CD4-positive, alpha-beta T cell treated with Interleukin-6 for 4 hours (primary cell): Measurements from ENCODE around the gene UBE2Q2.
"Not testable (repeated sequence)": the region's sequence is repeated elsewhere in the genome, so short reads cannot be mapped to it uniquely, and the experiment has no call there.

Experiments used
- DNase-seq: peaks from one replicate; pipeline ENCODE4 v3.0.0-alpha.2; 2020; ENCODE audit warnings: mixed read lengths

Gene UBE2Q2

DNA sequence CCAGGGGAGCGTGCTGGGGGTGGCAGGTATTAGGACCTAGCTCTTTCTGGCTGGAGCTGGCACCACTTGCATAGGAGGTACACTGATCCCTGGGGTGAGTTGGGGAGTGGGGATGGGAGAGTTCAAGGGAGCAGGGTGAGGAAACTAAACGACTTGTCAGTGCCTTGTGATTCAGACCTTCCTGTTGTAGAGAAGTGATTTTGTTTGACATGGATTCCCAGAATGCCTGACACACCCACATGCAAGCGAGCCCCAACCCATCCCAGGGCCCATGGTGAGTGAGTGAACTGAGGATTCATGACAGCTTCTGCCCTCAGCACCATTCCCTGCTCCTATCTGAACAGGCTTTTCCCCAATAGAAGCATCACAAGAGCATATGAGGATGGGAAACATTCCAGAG is 15.6 kb upstream of the UBE2Q2 start:
- no peak for DNase-seq

DNA sequence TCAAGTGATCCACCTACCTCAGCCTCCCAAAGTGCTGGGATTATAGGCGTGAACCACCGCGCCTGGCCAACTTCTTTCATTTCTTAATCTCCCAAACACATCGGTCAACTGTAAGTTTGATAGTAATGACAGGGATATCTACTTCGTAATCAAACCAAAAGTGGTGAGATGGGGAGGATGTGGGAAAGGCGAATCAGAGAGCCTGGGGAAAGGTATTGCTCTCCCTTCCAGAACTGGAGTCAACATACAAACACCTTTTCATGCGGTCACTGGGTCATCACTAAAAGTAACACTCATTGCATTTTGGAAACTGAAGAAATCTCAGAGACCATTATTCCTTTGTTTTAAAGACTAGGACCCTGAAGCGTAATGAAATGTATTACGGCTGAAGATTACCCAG is 14.8 kb upstream of the UBE2Q2 start:
- no peak for DNase-seq

DNA sequence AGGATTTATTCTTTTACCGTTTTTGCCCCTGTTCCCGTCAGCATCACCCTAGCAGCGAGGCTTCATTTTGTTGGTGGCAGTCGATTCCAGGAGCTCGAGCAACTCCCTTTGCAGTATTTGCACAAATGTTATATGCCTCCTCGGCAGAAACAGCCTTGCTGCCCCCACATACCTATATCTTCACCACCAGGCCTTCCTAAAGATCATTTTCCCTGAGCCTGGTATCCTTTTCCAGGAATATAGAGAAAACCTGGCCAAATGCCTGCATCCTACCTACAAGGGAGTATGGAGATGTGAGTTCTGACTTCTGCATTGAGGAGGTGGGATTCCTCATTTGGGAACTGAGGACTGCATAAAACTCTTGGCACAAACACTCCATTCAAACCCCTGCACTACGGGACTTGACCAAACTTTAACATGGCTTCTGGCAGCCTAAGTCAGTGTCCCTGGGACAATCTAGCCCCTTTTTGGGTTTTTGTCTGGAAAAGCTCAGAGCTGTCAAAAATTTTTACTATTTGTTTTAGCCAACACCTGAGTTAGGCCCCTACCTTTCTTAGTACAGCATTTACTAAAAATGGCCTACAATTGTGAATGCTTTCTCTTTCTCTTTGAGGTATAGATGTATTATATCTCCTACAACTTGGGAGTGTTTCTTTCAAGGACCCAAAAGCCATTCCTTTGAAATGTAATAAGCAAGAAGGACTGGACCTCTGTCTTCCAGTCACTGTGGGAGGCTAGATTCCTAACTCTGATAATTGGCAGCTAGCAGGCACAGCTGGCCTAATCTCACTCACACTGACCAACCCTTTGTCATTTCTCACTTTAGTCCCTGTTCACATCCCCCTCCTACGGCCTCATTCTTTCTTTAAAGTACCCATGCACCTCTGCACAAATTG is 12.1 kb upstream of the UBE2Q2 start:
- no peak for DNase-seq

DNA sequence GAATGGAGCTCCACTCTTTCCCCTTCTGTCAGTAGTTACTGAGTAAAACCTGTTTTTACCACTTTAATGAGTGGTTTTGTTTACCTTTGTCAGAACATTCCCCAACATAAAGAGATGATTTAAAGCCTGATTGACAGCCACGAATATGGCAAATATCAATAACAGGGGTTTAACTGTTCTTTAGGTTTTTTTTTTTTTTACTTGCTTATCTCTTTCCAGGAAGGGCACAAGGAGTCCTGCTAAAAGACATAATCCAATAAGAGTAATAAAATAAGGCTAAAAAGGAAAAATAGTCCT is 11.5 kb upstream of the UBE2Q2 start:
- DNase-seq: no peak

DNA sequence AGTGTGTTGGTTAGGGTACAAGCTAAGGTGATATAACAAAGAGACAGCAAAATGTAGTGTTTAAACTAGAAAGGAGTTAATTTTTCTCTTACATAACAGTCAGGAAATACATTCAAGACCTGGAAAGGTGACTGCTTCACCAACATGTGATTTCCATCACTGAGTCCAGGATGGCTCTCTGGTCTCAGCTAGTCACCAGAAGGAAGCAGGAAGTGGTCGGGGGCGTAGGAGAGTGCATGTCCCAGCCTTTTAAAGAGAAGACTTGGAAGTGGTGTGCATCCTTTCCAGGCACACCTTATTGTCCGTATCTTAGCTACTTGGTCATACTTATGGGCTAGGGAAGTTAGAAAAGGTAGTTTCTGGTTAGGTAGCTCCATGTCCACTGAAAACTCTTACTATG is 11.1 kb upstream of the UBE2Q2 start:
- no peak for DNase-seq

DNA sequence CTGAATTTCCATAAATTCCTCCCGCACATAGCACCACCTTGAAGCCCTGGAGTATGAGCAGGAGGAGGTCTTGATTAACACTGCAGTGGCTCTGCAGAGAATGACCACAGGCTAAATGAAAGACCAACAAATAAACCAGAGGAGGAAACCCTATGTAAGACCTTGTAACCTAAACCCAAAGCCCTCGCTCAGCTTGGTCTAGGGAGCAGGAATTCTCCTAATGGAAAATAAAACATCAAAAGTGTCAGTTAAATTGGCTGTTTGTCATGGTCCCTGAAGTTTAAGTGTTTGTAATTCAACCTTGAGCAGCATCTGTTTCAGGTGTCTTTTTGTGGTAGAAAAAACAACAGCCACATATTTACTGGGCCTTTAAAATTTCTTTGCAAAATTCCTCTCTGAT is 9.2 kb upstream of the UBE2Q2 start:
- no peak for DNase-seq

DNA sequence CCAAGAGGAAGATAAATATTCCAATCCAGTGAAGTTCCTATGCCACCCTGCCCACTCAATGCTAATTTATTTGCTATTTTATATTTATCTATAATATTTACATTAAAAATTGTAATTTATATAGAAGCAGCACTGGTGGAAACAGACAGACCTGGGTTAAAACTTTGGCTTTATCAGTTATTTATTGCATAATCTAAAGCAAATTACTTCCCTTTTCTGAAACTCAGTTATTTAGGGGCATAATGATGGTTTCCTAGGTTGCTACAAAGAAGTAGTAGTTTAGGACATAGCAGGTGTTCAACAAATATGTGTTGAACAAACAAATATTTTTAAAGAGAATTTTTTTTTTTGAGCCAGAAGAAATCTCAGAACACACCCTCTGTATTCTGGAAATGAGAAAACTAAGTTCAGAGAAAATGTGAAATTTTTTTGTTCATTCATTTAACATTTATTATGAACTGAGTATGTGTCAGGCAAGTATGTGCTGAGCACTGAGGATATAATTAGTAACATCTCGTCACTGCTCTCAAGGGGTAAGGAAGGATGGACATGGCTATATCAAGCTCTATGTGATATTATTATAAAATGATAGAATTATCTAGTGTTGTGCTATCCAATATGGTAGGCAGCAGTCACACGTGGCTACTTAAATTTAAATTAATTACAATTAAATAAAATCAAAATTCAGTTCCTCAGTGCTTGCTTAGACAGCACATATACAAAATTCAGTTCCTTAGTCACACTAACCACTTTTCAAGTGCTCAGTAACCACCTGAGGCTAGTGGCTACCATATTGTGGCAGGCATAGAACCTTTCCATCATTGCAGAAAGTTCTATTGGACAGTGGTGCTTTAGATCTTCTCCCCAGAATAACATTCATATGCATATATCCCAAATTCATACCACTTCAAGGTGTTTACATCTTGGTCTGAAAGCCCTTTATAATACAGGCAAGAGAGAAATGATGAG is 7.0 kb upstream of the UBE2Q2 start:
- DNase-seq: no peak

DNA sequence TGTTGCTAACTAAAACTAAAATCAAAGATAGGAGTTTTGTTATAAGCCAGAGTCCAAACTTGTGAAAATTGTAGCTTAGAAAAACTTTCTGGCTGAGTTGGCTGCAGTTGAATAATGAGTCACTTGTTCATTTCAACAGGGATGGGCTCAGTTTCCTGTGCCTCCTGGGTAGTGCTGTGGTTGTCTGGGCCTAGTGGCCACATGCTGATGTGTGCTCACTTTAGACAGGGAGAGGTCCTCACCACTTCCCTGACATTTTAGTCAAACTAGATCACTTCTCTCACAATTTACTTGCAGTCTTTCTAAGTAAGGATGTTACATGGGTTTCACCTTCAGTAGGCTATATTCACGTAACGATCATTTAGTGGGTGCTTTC is 6.3 kb upstream of the UBE2Q2 start:
- peak; percentile 59 for DNase-seq

DNA sequence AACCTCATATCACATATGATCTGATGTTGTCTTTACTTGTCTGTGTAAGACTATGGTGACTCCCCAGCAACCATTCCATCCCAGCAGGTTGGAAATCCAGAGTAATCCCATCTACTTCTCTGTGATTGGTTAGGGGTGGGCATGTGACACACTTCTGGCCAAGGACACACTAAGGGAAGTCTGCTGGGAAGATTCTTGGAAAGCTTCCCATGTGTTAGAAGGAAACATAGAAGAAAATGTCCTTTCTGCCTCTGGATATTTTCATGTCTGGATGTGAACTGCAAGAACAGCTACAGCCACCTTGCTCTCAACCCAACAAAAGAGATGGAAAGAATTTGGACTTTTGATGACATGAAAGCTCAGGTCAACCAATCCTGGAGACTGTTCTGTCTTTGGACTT is 2.6 kb upstream of the UBE2Q2 start:
- DNase-seq: no peak

DNA sequence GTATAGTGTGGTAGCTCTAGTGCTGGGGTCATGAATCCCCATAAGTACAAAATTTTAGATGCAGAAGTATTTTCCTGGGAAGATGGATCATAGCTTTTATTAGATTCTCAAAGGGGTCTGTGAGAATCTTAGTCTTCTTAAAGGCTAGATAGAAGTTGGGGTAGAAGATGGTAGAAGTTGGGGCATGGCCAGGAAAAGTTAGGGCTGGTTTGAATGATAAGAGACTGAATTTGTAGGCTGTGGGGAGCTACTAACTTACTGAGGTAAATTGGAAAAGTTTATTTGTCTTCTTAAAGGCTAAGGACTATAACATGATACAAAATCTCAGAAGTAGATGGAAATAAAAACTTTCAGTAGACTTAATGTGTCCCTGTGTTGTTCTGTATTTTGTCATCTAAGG is 1.6 kb upstream of the UBE2Q2 start:
- DNase-seq: no peak

DNA sequence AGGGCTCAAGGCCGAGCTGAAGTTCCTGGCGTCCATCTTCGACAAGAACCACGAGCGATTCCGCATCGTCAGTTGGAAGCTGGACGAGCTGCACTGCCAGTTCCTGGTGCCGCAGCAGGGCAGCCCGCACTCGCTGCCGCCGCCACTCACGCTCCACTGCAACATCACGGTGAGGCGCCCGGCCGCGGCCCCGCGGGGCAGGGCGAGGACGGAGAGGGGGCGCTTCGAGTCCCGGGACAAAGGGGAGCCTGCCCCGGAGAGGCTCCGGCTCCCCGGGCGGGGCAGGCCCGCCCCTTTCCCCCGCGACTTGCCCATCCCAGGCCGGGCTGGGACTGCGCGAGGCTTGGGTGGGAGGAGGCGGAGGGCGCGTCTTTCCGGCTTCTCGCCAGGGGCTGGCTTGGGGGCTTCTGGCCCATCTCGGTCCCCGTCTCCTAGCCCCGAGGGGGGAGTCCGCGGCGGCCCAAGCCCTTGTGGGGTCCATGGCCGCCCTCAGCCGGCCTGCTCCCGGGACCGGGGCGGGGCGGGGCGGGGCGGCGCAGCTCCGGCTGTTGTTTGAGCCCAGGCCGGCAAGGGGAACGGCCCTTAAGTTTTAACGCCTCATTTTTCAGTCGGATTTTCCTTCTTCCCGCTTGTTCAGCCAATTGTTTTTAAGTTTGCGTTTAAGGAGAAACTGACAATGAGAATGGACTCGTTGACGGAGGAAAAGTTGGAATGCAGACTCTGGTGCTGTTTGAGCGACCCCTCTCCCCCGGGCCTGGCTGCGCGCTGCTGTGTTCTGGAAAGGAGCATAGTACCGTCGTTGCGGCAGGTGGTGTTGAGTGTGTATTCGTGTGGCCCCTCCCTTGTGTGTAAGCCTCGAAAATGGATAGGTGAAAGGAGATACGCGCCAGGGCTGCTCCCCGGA is 683 bp downstream of the UBE2Q2 start:
- peak; percentile 63 for DNase-seq

DNA sequence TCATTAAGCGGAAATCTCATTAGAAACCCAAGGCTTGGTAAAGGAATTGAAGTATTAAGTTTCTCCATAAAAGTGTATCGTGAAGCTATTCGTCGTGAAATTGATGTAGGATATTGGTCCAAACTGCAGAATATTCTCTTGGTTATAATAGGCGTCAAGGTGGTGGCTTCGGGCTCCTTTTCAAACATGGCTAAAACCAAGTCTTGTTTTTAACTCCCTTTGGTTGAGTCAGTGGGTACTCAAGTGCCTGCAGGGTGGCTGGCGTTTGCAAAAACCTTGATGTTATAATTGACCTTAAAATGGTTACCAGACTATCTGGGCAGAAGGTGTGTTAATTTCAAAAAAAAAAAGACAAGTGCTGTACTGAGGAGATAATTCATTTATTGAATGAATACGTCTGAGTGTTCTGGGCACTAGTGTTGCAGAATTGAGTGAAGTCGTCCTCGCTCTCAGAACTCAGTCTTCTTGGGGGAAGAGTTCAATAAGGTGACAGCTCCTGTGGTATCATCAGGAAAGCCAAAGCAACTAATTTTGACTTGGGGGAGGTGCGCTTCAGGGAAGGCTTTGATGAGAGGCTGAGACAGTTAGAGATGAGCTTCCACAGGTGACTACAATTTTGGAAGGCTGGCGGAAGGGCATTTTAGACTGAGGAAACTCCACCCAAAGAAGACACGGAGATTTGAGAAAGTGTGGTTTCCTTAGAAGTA is 1.5 kb downstream of the UBE2Q2 start:
- peak; percentile 39 for DNase-seq

DNA sequence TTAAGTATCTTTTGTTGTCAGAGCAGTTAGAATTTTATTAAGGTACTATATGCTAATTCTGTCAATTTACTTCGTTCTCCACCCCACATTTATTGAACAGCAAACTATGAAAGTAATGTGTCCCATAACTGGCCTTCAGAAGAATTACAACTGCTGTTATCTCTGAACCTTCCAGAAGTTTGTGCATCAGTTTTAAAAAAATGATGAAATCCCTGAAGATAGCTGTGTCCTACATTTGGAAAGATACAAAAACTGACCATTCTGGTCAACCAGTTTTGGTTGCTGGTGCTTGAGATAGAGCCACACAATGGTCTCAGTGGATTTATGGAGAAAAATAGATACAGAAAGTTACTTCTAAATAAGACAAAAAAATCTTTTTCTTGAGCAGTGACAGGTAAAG is 5.9 kb downstream of the UBE2Q2 start:
- no peak for DNase-seq

DNA sequence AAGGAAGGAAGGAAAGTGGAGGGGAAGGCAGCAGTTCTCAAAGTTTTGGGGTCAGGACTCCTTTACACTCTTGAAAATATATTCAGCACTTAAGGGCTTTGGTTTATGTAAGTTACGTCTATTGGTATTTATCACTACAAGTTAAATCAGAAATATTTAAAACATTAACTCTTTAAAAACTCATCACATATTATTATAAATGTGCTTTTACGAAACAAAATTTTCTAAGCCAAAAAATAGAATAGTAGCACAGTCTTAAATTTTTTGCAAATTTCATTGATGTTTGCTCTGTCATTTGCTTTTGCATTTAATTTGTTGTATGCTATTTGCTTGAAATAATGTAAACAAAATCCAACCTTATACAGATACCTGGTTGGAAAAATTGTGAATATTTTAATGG is 7.5 kb downstream of the UBE2Q2 start:
- no peak for DNase-seq

DNA sequence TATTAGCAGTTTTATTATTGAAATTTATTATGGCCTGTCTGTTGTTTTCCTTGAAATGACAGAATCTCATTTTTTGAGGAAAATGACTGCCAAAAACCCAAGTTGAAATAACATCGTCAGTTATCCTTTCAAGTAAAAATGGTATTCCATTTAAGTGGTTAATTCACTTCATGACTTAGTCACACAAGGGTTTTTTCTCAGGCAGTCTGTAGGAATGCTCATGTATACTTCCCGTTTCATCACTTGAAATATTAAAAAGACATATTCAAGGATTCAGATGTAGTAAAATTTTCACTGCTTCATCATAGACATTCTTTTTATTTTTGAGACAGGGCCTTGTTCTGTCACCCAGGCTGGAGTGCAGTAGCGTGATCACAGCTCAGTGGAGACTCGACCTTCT is 8.3 kb downstream of the UBE2Q2 start:
- DNase-seq: not testable (repeated sequence)

DNA sequence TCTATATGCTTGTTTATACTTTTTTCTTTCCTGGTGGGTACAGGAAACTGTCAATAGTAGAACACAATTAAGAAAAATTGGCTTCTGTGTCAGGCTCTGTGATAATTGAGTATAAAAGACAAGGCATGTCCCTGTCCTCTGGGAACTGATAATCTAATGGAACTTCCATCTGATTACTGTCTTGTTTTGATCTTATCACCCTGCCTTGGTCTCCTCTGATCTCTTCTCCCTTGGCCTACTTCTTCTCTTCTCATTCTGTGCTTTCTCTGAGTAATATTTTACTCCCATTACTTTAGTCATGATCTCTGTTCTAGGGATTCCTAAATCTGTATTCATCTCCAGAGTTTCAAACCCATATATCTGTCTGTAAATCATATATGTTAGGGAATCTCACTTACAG is 14.6 kb downstream of the UBE2Q2 start:
- no peak for DNase-seq

DNA sequence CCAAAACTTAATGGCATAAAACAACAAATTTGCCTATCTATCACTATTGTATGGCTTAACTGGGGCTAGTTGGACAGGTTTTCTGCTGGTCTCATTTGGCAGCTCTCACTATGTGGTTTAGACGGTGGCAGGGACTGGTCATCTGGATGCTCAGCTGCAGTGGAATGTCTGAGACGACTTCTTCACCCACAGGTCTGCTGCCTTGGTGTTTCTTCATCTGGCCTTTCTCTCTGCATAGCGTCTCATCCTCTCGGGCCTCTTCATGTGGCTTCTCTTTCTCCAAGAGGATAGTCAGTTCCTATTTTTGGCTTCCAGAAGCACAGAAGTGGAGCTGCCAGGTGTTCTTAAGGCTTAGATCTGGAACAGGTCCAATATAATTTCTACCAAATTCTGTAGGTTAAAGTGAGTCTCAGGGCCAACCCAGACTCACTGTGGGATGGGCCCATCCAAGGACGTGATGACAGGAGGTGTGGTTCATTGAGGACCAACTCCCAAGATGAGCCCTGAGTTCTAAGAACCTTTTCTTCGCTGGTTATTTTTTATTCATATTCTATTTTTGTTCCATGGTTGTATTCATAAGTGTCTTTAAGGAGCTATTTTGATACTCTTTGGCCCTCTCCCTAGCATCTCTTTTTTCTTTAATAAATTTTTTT is 18.6 kb downstream of the UBE2Q2 start:
- DNase-seq: no peak

DNA sequence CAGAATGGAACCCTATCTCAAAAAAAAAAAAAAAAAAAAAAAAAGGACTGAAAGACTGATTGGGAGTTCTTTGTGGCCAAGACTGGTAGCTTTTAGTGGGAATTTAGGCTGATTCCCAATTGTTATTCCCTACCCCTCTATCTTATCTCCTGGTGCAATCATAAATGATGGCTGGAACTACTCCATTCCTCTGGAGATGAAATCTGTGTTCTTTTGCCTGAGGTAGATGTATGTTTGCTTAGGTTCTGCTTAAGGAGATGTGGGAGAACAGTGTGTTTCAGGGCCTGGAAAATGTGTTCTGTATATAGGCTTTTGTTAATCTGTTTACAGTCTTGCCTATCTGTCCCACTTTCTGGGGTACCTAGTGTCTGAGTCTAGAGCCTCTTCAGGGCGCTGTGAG is 19.5 kb downstream of the UBE2Q2 start:
- no peak for DNase-seq

DNA sequence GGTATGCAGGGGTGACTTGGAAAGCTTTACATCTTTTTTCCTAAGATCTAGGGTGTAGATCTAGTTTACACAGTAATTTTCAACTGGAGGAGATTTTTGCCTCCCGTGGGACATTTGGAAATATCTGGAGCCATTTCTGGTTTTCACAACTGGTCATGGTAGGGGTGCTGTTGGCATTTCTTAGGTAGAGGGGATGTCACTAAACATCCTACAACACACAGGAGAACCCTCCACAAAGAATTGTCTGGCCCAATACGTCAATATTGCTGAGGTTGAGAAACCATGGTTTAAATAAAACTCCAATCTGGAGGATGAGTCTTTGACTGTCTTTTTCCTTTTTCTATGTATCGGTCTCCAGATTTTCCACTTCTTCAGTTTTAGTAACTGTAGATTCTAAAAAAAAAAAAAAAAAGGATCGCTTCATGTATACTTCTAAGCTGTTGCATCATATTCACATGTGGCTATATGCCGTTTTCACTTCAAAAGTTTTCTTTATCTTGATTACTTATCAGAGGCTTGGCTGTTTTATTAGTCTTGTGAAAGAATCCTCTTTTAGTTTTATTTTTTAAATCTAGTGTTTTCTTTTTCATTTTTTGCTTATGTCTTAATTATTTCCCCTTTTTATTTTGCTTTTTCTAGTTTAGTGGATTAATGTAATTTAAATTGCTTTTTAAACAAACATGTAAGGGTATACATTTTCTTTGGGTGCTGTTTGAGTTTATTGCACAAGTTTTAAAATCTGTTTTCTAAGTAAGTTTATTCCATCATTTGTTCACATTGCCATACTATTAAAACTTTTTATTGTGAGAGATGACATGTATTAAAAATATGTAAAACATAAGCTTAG is 21.2 kb downstream of the UBE2Q2 start:
- DNase-seq: no peak

DNA sequence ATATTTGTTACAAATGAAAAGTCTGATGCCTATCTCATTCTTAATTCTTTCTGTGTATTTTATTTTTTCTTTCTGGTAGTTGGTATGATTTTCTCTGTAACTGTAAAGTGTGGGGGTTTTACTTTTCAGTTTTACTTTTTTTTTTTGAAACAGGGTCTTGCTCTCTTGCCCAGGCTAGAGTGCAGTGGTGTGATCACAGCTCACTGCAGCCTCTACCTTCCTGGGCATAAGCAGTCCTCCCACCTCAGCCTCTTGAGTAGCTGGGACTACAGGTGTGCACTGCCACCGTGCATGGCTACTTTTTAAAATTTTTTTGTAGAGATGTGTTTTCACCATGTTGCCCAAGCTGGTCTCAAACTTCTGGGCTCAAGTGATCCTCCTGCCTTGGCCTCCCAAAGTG is 22.8 kb downstream of the UBE2Q2 start:
- not testable (repeated sequence) for DNase-seq

DNA sequence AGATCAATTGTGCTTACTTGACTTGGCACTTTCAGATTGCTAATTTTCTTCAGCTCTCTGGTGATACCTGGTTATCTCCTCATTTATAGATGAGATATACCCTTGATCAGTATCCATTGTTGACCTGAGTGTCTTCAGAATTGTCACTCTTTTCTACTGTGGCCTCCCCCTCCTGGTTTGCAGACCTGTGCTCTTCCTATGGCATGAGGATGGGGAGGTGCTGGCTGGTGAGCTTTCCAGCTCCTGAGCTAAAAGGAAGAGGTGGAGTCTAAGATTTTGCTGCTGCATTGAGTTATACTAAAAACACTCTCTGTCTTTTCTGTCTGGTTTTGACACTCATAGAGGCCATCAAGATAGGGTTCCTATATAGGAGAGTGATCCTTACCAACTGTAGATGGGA is 23.7 kb downstream of the UBE2Q2 start:
- DNase-seq: no peak
